Inflammatory macrophage treated with lipopolysaccharide for 1 hour (primary cell): Measurements from ENCODE around the gene JMJD4.

Source experiments
- DNase-seq, 2 donors: peaks; one replicate each; pipeline ENCODE4 v3.0.0-alpha.2; 2020 to 2022

Gene JMJD4

DNA sequence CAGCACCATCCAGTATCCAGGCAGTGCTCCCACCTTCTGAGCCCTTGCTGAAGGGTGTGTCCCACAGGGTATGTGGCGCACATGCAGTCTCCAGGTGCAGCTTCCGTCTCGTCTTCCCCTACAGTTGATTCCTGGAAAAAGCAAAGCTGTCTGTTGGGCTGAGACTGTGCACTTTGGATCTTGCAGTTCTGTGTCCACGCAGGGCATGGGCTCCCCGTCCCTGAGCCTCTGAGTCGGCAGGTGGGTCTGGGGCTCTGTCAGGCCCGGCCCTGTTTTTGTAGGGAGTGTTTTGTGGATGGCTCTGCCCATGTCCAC, 33.0 kb upstream of the JMJD4 start:
- DNase-seq, result no peak

DNA sequence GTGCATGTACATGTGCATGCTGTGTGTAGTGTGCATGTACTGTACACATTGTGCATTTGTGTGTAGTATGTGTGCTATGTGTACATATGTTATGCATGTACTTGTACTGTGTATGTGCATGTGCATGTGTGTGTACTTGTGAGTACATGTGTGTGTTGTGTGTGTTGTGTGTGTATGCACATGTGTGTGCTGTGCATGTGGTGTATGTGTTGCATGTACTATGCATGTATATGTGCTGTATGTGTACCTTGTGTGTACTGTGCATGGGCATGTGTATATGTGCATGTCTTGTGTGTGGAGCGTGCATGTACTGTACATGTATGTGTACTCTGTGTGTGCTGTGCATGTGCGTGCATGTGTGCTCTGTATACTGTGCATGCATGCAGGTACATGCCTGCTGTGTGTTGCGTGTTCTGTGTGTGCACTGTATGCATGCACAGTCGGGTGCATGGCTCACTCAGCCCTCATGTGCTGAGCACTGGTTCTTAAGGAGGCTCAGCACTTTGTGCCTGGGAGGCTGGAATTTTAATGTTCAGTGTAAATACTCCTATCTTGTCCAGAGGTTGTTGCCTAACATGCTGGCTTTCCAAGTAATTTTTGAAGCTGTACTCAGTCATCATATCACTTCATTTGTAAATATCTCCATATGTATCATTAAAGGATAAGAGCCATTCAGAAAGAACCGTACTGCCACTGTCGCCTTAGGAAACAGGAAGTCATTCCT, 32.5 kb upstream of the JMJD4 start:
- DNase-seq, result no peak

DNA sequence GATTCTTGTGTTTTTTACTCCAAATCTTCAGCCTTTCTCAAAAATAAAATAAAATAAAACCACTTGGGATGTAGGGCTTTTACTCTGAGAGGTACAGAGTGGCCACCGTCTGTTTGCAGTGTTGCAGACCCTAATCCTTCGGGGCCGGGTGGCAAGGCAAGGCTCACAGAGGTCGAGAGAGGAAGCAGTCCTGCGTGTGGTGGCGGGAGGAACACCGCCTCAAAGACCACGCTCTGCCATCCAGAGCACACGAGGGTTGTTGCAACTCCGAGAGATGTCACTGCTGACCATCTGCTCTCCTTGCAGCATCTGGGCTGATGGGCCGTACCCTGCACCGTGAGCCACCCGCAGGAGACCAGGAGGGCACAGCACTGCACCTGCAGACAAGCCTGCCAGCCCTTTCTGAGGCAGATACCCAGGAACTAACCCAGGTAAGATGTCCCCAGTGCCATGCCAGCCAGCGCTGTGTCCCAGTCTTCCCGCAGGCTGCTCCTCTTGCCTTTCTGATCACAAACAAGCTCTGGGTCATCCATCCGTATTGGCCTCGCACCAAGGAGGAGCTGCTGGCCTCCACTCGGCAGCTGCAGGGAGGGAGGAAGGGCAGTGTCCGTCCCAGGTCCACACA, 31.7 kb upstream of the JMJD4 start:
- DNase-seq, result peak in 1 of 2 donors; percentile 10

DNA sequence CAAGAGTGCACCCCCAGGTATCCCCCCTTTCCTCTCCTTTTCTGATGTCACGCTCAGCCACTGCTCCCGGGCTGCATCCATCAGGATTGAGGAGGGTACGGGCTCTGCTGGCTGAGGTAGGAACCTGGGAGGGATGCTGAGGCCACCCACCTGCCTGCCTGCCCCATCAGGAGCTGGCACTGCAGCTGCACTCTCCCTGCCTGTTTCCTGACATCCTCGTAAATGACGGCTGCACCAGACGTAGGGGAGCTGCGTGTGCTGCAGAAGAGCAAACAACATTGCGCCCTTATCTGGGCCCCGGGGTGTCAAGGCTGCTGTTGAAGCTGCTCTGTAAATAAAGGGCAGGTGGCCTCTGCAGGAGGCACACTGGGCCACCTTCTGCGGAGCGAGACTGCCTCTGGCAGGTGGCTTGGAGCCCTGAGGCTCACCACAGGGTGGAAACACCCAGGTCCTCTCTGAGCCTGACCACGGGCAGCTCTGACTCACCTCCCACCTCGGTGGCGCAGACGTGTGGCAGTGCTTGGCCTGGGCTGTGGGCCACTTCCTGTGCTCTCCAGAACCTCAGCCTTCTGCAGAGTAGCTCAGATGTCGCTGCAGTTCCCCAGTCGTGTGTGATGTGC, 31.0 kb upstream of the JMJD4 start:
- peak in 1 of 2 donors; percentile 19 for DNase-seq

DNA sequence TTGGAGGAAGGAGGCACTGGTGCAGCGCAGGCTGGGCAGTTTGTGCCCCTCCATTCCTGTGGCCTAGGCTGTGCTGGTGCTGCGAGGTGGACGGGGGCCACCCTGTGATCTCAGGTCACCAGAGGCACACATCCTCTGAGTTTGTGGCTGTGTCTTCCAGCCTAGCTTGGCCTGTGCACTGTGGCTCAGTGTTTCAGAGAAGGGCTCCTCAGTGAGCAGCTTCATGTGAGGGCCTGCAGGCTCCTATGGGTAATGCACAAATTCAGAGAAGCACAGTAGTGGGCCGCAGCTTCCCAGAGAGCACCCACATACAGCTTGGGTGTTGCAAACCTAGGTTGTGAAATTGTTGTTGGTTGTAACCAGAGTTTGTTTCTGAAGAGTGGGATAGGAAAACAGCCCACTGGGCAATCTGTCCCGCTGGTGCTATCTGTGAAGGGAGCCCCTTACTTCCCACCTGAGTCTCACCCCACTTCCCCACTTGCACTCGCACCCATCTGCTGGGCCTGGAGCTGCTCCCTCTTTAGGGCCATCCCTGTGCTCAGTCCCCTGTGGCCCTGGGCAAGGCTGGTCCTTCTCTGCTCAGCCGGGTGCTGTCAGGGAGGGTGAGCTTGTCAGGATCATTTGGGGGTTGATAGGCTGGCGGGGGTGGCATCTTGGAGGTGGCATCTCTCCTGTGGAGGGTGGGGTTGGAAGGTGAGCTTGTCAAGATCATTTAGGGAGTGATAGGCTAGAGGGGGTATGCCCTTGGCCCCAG, 30.3 kb upstream of the JMJD4 start:
- DNase-seq, result peak; percentile 13 to 63

DNA sequence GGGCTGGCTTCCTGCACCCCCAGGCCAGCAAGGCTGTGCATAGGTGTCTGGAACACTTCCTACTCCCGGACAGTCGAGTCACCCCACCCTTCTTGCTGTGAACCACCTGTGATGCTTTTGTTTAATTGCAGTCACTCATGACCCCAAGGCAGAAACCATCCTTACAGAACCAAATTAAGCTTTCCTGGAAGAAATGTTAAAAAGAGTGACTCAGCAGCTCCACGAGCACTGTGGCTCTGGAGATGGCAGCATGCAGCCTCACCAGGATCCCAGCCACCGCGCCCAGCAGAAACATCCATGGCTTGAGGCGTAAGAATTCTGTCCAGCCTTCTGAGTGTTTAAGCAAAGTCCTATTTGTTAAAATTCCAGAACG, 28.9 kb upstream of the JMJD4 start:
- DNase-seq, result no peak

DNA sequence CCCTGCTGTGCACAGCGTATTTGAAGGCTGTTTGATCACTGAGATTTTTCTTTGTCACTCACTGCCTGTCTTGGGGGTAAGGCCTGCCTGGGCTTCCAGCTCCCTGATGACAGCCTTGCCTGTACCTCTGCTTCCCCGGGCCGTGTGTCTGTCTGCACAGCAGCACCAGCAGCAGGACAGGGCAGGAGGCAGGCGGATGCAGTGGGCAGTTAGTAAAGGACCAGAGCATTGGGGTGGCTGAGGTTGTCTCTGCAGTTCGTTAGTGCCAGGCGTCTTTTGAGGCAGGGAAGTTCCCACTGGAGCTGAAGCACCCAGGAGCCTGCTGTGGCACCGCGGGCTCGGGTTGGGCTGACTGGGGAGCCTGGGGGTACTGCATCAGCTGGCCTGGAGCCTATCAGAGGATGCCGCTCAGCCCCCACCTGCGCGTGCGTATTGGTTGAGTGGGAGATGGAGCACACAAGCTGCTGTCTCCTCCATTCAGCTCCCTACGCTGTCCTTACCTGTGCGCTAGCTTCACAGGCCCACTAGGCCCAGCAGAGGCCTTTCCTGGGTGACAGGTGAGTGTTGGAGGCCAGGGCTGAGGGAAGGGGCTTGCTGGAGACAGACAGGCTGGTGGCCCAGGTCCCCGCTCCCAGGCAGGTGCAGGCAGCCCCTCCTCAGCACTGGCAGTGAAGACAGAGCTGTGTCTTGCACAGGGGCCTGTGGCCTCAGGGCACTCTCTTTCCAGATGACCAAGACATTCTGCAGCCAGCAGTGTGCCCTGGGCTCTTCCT, 28.3 kb upstream of the JMJD4 start:
- no peak for DNase-seq

DNA sequence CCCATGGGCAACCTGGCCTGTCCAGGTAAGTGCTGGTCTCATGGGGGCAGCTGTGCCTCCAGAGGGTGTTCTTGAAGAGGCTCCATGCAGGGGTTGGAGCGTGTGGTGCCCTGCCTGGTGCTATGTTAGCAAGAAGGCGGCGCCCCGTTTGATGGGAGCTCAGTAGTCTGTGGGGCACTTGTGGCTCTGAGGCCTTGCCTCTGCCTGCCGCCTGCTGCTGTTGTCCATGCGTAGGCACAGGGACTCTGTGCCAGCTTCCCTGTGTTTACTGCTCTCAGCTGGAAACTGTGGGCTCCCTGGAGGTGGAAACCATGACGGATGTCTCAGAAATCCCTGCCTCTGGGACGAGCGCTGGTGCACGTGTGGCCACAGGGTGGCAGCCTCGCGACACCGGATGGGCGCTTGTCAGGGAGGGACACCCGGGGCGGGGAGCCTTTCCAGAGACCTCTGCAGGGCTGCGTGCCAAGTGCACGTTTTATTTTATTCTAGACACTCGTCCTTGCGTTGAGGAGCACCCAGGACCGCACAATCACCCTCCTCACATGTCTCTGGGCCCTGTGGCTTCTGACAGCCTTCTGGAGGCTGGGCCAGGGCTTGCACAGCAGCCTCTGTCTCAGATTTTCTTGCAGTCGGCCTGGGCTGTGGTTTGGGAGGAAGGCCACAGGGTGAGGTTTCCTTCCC, 27.3 kb upstream of the JMJD4 start:
- DNase-seq, result peak; percentile 74 to 76

DNA sequence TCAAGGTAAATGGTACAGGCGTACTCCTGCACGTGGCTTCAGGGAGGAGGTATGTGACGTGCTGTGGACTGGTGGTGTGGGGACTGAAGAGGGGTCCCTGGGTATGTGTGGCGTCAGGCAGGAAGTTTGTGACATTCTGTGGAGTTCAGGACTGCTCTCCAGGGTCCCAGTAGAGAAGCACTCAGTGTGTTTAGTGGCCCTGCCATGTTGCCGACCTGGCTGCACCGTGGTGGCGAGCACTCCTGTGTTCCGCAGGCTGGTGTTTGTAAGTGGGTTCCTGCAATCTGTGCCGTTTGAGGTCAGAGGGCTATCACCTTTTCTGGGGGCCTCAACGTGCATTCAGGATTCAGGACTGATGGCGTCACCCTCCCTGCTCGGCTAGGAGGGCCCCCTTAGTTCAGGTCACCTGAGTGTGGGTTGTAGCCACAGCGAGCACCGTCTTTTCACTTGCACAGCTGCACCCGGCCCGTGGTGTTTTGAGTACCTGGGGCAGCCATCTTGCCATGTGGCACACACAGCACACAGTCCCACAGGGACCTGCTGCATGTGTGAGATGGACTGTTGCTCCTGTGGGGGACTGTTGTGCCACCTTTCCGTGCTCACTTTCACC, 26.6 kb upstream of the JMJD4 start:
- no peak for DNase-seq

DNA sequence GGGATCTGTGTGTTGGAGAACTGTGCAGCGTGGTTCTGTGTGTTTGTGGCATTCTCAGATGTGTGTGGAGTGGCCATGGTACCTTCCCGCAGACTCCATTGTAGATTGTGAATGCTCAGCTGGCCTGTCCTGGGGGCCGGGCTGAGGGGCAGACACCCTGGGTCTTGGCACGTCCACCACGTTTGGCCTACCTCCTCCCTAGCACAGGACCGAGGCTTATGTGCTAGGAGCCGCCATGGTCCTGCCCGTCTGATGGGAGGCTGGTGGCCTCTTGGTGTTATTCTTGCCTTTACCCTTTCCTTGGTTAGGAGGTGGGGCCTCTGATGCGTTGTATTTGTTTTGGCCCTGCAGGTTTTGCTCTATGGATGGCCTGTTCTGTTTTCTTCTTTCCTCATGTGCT, 25.3 kb upstream of the JMJD4 start:
- no peak for DNase-seq

DNA sequence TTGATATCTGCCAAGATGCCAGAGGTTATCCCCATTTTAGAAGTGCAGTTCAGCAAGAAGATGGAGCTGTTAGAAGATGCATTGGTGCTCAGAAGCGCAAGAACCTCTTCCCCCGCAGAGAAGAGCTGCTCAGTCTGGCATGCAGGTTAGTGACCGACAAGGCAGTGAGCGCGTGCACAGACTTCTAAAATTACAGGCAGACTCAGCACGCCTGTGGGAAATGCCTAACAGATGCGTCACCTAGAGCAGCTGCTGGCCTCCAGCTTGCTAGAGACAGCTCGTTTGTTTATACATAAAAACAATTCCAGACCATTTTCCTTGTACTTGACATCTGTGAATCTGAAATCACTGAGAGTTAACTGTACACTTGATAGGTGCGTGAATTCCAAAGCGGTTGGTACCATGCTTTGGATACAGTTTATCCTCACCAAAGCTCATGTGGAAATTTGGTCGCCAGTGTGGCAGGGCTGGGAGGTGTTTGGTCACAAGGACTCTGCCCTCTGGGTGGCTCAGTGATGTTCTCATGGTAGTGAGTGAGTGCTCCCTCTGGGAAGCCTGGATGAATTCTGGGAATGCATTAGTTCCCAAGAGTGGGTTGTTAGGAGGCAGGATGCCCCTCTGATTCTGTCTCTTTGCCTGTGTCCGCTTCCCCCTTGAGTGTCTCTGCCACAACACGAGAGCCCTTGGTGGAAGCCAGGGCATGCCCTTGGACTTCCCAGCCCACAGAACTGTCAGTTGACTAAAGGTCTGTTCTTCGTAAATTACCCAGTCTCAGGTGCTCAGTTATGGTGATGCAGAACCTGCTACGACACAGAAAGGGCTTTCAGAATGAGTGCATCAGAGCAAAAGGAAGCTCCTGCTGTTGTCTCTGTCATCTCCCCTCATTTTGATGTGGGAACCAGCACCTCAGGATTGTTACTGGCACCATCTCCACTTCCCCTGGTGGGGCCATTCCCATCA, 24.5 kb upstream of the JMJD4 start:
- DNase-seq, result no peak

DNA sequence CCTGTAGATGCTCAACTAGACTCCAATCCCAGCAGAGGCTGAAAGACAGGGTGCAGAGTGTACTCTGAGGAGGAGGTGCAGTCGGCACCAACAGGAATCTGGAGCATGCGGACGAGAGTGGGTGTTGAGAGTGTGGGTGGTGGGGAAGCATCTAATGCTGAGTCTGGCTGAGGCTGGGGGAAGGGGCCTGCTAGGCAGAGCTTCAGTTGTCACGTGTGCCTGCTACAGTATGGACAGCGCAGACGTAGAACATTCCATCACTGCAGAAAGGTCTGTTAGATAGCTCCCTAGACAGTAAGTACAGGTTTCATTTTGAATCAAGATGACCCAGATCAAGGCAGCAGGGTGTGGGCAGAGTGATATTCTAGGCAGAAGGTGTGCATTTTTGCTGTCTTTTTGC, 23.3 kb upstream of the JMJD4 start:
- DNase-seq, result peak in 1 of 2 donors; percentile 17

DNA sequence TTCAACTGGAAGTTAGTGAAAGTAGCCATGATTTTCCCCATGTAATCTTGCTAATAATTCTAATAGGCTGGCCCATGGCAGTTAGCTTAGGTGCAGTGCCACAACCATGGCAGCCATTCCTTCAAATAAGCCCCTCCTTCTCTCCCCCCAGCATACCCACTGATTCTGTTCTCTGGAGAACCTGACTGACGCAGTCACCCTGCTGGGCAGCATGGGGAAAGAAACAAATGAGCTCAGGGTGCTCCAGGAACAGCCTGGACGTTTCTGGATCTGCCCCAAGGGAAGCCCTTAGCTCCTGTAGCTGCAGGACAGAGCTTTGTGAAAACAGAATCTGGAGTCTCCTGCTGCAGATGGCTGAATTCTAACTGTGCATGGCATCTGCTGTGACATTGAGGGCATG, 22.7 kb upstream of the JMJD4 start:
- DNase-seq, result no peak

DNA sequence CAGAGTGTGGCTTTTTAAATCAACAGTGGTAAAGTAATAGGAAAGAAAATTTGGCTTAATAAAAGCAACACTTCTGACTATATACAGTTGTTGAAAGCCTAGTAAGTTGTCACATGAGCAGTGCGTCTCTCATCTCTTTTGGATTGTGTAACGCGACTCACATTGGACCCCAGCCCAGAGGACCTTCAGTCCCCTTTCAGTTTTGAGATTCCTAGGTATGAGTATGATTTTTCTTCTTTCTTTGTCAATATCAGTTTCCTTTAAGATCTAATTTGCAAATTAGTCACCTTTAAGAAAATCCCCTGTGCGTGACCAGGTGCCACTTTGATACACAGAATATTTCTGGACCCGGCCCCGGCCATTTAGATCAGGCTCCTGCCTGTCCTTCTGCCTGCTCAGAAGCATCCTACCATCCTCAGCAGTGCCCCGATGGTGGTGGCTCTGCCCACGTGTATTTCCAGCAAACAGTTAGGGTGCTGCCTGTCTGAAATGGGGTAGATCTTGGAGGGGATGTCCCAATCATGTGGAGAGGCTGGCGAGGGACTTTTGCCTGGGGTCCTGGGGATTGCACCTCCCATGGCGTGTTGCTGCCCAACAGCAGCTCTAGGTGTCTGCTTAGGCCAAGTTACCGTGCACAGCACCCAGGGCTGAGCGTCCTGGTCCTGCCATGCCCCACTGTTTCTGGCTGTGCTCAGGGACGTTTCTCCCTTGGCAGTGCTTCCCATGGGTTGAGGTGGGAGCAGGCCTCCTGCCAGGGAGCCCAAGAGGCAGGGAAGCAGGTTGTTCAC, 21.3 kb upstream of the JMJD4 start:
- no peak for DNase-seq

DNA sequence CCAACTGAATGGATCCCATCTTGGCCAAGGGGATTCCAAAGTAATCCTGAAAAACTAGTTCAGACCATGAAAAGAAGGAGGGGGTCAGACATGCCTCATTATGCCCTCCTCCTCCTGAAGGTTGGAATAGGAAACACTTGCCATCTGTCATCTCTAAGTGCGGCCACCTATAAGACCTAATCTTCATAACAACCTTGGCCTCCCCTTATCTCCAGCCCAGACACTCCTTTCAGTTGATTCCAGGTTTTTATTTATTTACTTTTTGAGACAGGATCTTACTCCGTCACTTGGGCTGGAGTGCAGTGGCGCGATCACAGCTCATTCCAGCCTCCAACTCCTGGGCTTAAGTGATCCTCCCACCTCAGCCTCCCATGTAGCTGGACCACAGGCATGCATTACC, 19.9 kb upstream of the JMJD4 start:
- DNase-seq, result no peak

DNA sequence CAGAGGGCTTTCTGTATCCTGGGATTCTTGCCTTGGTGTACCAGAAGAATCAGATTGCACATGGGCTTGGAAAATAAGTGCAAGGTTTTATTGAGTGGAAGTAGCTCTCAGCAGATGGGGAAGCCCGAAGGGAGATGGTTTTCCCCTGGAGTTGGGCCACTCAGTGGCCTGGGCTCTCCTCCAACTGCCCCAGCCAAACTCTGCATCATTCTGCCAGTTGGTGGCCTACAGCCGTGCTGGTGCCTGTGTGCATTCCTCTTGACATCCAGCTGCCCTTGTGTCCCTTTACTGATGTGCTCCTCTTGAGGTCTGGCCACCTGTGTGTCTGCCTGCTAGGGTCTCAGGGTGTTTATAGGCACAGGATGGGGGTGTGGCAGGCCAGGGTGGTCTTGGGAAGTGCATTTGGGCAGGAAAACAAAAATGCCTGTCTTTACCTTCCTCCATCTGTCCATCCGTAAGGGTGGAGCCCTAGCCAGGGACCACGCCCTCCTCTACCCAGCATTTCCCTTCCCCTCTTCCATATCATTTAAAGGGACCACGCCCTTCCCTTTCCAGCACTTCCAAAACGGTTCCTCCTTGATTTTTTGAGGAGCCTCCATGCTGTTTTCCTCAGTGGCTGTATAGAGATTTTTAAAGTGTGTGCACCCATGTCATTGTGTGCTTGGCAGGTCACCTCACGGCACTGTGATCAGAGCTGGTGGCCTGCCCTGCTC, 19.1 kb upstream of the JMJD4 start:
- peak; percentile 22 to 40 for DNase-seq

DNA sequence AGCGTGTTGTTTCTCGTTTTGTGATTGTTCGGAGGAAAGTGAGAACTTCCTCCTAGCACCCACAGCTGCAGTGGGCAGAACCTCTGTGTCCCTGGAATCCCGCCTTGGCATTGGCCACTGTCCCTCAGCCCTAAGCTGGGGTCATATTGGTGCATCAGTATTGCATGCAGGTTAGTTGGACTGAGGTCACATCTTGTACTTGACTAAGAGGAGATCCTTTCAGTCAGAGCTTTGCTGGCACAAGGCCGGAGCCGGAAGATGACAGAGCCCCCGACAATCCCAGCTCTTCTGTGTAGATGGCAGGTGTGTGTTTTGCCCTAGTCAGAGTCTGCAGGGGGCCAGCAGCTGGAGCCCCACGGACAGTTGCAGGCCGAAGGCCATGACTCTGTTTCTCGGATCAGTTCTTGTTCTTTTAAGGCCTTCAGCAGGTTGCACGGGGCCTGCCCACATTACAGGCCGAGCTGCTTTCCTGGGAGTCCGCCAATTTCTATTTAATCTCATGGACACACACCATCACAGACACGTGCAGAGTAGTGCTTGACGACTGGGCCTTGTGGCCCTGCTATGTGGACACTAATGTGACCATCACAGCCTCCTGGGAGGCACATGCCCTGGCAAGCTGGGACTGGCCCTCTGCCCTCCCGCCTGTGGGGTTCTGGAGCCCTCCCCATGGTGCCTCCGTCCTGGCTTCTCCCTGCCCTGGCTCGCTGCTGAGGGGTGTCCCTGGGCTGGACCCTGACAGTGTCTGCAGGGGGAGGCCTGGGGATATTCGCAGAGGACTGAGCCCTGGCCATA, 15.0 kb upstream of the JMJD4 start:
- DNase-seq, result no peak

DNA sequence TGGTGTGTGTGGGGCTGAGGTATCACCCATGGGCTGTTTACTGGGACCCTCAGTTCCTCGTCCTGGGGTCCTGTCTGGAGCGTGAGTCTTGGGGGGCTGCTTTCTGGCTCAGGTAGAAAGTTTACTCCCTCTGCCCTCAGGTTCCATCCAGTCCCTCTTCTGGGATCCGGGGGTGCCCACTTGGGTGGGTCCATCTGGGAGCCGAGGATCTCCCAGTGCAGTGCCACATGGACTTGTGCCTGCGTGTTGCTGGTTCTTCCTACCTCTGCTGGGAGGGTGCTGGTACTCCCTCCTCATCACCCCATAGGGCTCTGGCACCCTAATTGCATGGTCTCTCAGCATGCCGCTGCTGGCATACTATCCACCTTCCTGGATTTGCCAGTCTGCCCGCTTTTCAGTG, 14.1 kb upstream of the JMJD4 start:
- no peak for DNase-seq
